Measurements from ENCODE around the gene CSTPP1. TPM values are rescaled to one million over a fixed set of nuclear protein-coding genes. Genes with fewer than 3 reads are reported as not detected.
"Not testable (repeated sequence)": the region's sequence is repeated elsewhere in the genome, so short reads cannot be mapped to it uniquely, and the experiment has no call there.

CSTPP1 gene
- total RNA-seq, 1 experiment from 2014 or later: 11.3 TPM

- no peaks in the 10 kb centered on the region for H3K27me3 ChIP-seq (replicated peaks)
- DNase-seq (ENCODE audit: low read depth in 1 of 2, low spot score in 2 of 2): no peak
- H3K27ac ChIP-seq: no peak overlapping the region
- H3K4me1 ChIP-seq (replicated peaks): peaks cover 31% of the 10 kb centered on the region
- H3K36me3 ChIP-seq: no peaks in the 10 kb centered on the region
- H3K4me3 ChIP-seq: no peak overlapping the region
- no peaks in the 10 kb centered on the region for H3K9me3 ChIP-seq (replicated peaks)
These were observed 12.7 kb downstream of the CSTPP1 start for GRCh38 chr11:46949297-46949696.

DNA sequence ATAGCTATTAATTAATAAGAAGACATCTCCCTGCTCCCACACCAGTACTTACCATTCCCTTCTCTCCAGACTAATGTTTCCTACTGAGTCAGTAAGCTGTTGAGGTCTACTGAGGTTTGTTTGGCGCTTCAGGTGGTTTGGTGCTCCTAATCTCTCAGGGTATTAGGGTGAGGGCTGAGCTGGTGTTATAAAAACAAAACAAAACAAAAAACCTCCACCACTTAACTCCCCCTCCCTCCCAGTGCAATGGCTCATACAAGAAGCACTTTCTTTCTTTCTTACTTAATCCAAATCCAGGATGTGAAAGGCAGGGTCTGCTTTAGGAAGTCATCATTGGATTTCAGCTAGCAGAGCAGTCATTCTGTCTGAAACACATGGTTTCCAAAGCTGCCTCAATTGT lies 15.3 kb downstream of the CSTPP1 start:
- DNase-seq (ENCODE audit: low read depth in 1 of 2, low spot score in 2 of 2): no peak
- H3K27ac ChIP-seq: no peak overlapping the region
- peaks cover 31% of the 10 kb centered on the region for H3K4me1 ChIP-seq (replicated peaks)
- H3K36me3 ChIP-seq: no peaks in the 10 kb centered on the region
- no peaks in the 10 kb centered on the region for H3K27me3 ChIP-seq (replicated peaks)
- H3K4me3 ChIP-seq: no peak overlapping the region
- H3K9me3 ChIP-seq (replicated peaks): no peaks in the 10 kb centered on the region

DNA sequence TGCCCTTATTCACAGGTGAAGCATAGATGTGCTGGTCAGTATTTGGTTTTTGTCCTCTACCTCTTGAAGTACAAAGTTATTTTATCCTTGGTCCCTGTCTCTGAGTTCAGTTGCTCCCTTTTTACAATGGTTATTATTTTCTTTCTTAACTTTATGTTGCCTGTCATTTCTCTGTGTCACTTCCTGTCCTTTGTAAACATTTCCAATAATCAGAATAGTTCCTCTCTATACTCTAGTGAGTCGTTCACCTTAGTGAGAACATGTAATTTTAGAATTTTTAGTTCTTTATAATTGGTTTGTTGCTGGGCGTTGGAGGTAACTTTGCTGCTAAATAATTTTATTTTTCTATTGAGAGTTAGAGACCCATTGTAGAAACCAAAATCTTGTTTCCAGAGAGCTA lies 16.0 kb downstream of the CSTPP1 start:
- no peak for DNase-seq (ENCODE audit: low read depth in 1 of 2, low spot score in 2 of 2)
- H3K27ac ChIP-seq: no peak overlapping the region
- no peaks in the 10 kb centered on the region for H3K27me3 ChIP-seq (replicated peaks)

DNA sequence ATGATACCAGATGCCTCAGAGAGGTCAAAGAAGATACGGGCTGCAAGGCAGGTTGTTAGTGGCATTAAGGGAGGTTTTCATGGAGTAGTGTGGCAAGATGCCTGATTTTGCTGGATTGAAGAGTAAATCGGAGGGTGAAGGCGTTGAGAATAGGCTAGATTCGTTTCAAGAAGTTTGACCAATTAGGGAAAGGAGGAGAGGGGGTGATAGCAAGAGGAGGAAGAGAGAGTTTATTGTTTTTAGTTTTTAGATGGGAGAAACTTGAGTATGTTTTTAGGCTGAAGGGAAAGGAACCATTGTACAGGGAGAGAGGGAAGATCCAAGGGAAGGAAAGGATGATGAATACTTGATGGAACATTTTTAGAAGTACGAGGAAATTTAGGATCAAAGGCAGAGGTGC lies 16.5 kb downstream of the CSTPP1 start:
- no peak overlapping the region for H3K27ac ChIP-seq
- H3K4me3 ChIP-seq: no peak overlapping the region
- H3K4me1 ChIP-seq (replicated peaks): peaks cover 19% of the 10 kb centered on the region
- H3K27me3 ChIP-seq (replicated peaks): no peaks in the 10 kb centered on the region
- no peaks in the 10 kb centered on the region for H3K36me3 ChIP-seq
- H3K9me3 ChIP-seq (replicated peaks): no peaks in the 10 kb centered on the region
- DNase-seq (ENCODE audit: low read depth in 1 of 2, low spot score in 2 of 2): no peak

More for the DNA sequence above, 16.0 kb downstream of the CSTPP1 start:
- Histone ChIP-seq H3K4me3 (no peak overlapping the region), H3K36me3 (no peaks in the 10 kb centered on the region), H3K4me1 (replicated peaks) (peaks cover 24% of the 10 kb centered on the region), H3K9me3 (replicated peaks) (no peaks in the 10 kb centered on the region)

DNA sequence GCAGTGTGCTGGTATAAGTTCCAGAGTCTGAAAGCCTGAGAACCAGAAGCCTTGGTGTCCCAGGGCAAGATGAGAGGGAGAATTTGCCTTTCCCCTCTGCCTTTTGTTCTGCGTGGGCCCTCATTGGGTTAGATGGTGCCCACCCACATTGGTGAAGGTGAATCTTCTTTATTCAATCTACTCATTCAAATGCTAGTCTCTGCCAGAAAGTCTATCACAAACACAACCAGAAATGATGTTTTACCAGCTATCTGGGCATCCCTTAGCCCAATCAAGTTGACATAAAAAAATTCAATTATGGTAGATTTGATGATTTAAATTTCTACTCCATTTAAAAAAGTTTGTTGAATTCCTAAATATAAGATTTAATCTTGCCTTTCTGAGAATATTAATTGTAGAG lies 22.2 kb downstream of the CSTPP1 start:
- no peaks in the 10 kb centered on the region for H3K4me1 ChIP-seq (replicated peaks)
- no peaks in the 10 kb centered on the region for H3K36me3 ChIP-seq
- DNase-seq (ENCODE audit: low read depth in 1 of 2, low spot score in 2 of 2): no peak
- no peak overlapping the region for H3K27ac ChIP-seq
- H3K9me3 ChIP-seq (replicated peaks): no peaks in the 10 kb centered on the region
- H3K4me3 ChIP-seq: no peak overlapping the region
- H3K27me3 ChIP-seq (replicated peaks): no peaks in the 10 kb centered on the region

GRCh38 chr11:46961041-46961440 lies 24.5 kb downstream of the CSTPP1 start:
- no peak overlapping the region for H3K27ac ChIP-seq
- no peaks in the 10 kb centered on the region for H3K36me3 ChIP-seq
- DNase-seq (ENCODE audit: low read depth in 1 of 2, low spot score in 2 of 2): no peak
- no peaks in the 10 kb centered on the region for H3K4me1 ChIP-seq (replicated peaks)
- H3K9me3 ChIP-seq (replicated peaks): no peaks in the 10 kb centered on the region
- H3K27me3 ChIP-seq (replicated peaks): no peaks in the 10 kb centered on the region
- no peak overlapping the region for H3K4me3 ChIP-seq

DNA sequence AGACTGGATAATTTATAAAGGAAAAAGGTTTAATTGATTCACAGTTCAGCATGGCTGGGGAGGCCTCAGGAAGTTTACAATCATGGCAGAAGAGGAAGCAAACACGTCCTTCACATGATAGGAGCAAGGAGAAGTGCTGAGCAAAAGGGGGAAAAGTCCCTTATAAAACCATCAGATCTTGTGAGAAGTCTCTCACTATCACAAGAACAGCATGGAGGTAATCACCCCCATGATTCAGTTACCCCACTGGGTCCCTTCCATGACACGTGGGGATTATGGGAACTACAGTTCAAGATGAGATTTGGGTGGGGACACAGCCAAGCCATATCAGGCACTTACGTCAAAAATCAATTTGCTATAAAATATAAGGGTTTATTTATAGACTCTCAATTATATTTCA lies 25.3 kb downstream of the CSTPP1 start:
- DNase-seq (ENCODE audit: low read depth in 1 of 2, low spot score in 2 of 2); H3K4me1 ChIP-seq (replicated peaks); H3K27ac ChIP-seq; H3K27me3 ChIP-seq (replicated peaks); H3K4me3 ChIP-seq; H3K9me3 ChIP-seq (replicated peaks); H3K36me3 ChIP-seq: not testable (repeated sequence)

GRCh38 chr11:46963844-46964243 lies 27.3 kb downstream of the CSTPP1 start:
- Histone ChIP-seq H3K4me3 (no peak overlapping the region), H3K27ac (no peak overlapping the region), H3K4me1 (replicated peaks) (no peaks in the 10 kb centered on the region), H3K36me3 (no peaks in the 10 kb centered on the region), H3K27me3 (replicated peaks) (no peaks in the 10 kb centered on the region), H3K9me3 (replicated peaks) (no peaks in the 10 kb centered on the region)
- DNase-seq (ENCODE audit: low read depth in 1 of 2, low spot score in 2 of 2): no peak

DNA sequence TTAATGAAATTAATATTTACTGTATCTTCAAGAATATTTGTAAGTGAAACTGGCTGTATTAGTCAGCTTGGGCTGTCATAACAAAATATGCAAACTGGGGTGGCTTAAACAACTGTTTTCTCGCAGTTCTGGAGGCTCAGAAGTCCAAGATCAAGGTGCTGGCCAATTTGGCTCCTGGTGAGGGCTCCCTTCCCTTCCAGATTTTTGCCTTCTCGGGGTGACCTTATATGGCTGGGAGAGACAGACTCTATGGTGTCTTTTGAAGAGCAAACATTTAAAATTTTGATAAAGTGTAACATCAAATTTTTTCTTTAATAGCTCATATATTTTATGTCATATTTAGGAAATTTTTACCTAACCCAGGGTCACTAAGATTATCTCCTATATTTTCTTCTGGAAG lies 30.2 kb downstream of the CSTPP1 start:
- Histone ChIP-seq H3K27ac (no peak overlapping the region), H3K4me3 (no peak overlapping the region), H3K4me1 (replicated peaks) (no peaks in the 10 kb centered on the region), H3K36me3 (no peaks in the 10 kb centered on the region), H3K9me3 (replicated peaks) (no peaks in the 10 kb centered on the region), H3K27me3 (replicated peaks) (no peaks in the 10 kb centered on the region)
- DNase-seq (ENCODE audit: low read depth in 1 of 2, low spot score in 2 of 2): no peak

DNA sequence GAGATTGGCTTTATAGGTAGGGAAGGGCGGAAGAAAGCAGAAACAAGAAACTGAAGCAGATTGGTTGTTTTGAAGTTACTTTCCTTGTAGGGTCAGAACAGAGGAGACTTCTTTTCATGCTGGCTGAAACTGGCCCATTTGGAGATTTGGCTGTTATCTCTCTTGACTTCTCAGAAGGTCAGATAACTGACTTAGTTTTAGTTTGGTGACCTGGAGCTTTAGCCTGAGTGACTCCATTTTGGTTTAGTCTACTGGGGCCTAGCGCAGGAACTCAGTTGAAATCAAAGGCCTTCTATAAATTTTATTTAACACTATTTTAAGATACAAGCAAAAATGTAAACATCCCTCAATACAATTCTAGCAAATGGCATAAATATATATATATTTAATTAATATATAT lies 31.4 kb downstream of the CSTPP1 start:
- no peaks in the 10 kb centered on the region for H3K27me3 ChIP-seq (replicated peaks)
- no peaks in the 10 kb centered on the region for H3K9me3 ChIP-seq (replicated peaks)
- H3K4me1 ChIP-seq (replicated peaks): no peaks in the 10 kb centered on the region
- no peaks in the 10 kb centered on the region for H3K36me3 ChIP-seq
- DNase-seq (ENCODE audit: low read depth in 1 of 2, low spot score in 2 of 2): no peak
- H3K4me3 ChIP-seq: no peak overlapping the region
- no peak overlapping the region for H3K27ac ChIP-seq

GRCh38 chr11:46969379-46969778 lies 32.8 kb downstream of the CSTPP1 start:
- H3K4me3 ChIP-seq: no peak overlapping the region
- H3K36me3 ChIP-seq: no peaks in the 10 kb centered on the region
- no peaks in the 10 kb centered on the region for H3K27me3 ChIP-seq (replicated peaks)
- H3K9me3 ChIP-seq (replicated peaks): no peaks in the 10 kb centered on the region
- DNase-seq (ENCODE audit: low read depth in 1 of 2, low spot score in 2 of 2): no peak
- no peaks in the 10 kb centered on the region for H3K4me1 ChIP-seq (replicated peaks)
- no peak overlapping the region for H3K27ac ChIP-seq

DNA sequence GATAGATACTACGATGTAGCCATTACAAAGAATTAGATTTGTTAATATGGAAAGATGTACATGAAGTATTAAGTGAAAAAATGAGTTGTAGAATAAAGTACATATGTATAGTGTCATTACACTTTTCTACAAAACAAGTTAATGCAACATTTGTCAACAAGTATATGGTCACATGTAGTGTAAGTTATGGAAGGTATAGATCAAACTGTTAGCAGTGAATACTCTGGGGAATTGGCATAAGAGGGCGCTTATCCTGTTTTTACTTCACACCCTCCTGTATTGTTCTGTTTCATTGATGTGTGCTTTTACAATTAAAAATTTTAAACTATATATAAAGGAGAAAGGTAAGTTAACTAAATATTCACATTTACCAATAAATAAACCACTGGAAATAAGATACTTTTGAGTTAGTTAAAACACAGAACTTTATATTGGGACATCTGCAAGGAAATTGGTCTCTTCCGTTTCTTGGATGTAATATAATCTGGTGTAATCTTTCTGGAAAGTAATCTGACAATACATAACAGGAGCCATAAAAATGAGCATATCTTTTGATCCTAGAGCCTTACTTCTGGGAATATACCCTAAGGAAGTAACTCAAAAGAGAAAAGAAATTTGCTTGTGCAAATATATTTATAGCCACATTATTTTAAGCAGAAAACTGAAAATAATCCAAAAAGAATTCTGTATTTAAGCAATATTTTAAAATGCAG lies 34.5 kb downstream of the CSTPP1 start:
- no peak overlapping the region for H3K4me3 ChIP-seq
- no peaks in the 10 kb centered on the region for H3K36me3 ChIP-seq
- DNase-seq (ENCODE audit: low read depth in 1 of 2, low spot score in 2 of 2): no peak
- H3K4me1 ChIP-seq (replicated peaks): no peaks in the 10 kb centered on the region
- H3K27ac ChIP-seq: no peak overlapping the region
- H3K9me3 ChIP-seq (replicated peaks): no peaks in the 10 kb centered on the region
- H3K27me3 ChIP-seq (replicated peaks): no peaks in the 10 kb centered on the region

- H3K4me3 ChIP-seq: no peak overlapping the region
- no peaks in the 10 kb centered on the region for H3K9me3 ChIP-seq (replicated peaks)
- H3K27ac ChIP-seq: no peak overlapping the region
- H3K4me1 ChIP-seq (replicated peaks): peaks cover 5% of the 10 kb centered on the region
- H3K36me3 ChIP-seq: no peaks in the 10 kb centered on the region
- DNase-seq (ENCODE audit: low read depth in 1 of 2, low spot score in 2 of 2): no peak
- H3K27me3 ChIP-seq (replicated peaks): no peaks in the 10 kb centered on the region
These were observed 35.8 kb downstream of the CSTPP1 start for GRCh38 chr11:46972343-46972742.

DNA sequence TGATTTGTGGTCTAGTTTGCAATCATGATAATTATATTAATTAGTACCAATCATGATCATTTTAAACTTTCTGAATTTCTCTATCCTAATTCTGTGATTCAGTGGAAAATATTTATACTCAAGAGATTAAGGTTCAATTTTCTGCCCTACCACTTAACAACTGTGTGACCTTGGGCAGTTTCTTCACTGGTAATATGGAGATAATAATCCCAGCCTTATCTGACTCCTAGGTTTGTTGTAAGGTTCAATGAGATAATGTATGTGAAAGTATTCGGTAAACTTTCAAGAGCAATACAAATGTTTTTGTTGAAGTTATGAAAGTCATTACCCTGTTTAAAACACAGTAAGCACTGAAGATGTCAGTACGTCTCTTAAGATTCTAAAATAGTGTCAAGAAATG lies 36.3 kb downstream of the CSTPP1 start:
- no peaks in the 10 kb centered on the region for H3K9me3 ChIP-seq (replicated peaks)
- no peak overlapping the region for H3K27ac ChIP-seq
- no peak overlapping the region for H3K4me3 ChIP-seq
- H3K27me3 ChIP-seq (replicated peaks): no peaks in the 10 kb centered on the region
- no peaks in the 10 kb centered on the region for H3K36me3 ChIP-seq
- H3K4me1 ChIP-seq (replicated peaks): peaks cover 9% of the 10 kb centered on the region
- DNase-seq (ENCODE audit: low read depth in 1 of 2, low spot score in 2 of 2): no peak
